Breast epithelium (tissue), 3 donors: Measurements from ENCODE around the gene SFXN1.

Experiments
- CTCF ChIP-seq, 3 donors: fragments of 450-650 bp; IDR thresholded peaks; one replicate each; pipeline ENCODE4 v1.5.1; 2016 to 2017; ENCODE audit warnings: antibody characterized with exemption in 3 of 3, mild to moderate bottlenecking in 3 of 3, moderate library complexity in 3 of 3
- POLR2A ChIP-seq: fragments of 450-650 bp; IDR thresholded peaks from one replicate; pipeline ENCODE4 v1.6.1; 2016; ENCODE audit warnings: antibody characterized with exemption, mild to moderate bottlenecking, moderate library complexity
- POLR2AphosphoS5 ChIP-seq, 3 donors: sonication (generic); formaldehyde crosslinking; IDR thresholded peaks; one replicate each; pipeline ENCODE4 v1.6.1; 2017; ENCODE audit warnings: antibody characterized with exemption in 3 of 3

DNA sequence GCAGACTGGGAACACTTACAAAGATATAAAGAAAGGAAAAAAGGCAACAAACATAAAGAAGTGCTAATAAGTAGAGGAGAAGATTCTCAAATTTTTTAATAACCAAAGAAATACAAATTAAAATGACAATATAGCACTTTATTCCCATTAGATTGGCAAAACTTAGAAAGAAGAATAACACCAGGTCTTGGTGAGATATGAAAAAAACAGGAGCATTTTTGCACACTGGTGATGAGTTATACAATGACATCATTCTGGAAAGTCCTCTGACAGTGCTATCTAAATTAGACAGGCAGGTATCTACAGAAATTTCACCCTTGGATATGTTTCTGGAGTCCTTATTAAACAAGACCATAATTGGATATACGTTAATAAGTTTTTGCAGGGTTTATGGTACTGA, 9.5 kb upstream of the SFXN1 start:
- TF ChIP-seq POLR2A (no peak), POLR2AphosphoS5 (IDR thresholded peaks at IDR 0.05) (no peak), CTCF (IDR thresholded peaks at IDR 0.05) (no peak)
